HCT116 (cell line): ENCODE data around the gene ZFR. TPM values are rescaled to one million over a fixed set of nuclear protein-coding genes. Genes with fewer than 3 reads are reported as not detected.

ENCODE experiments used
- ATAC-seq: fragments of 200-7000 bp; cut with Tn5 transposase; 2 replicates; pipeline ENCODE4 v1.9.1; 2020; ENCODE audit warnings: mild to moderate bottlenecking, moderate library complexity
- BruUV-seq: library from RNA; stranded (reverse); fragments of 400-500 nt; replicated peaks from 2 replicates; lab custom pipeline; 2021; lab: Mats Ljungman, UMichigan
- CTCF ChIA-PET: fragments of 300-600 bp; sonication (Branson Sonifier 250); formaldehyde crosslinking; loops from one replicate; lab custom pipeline; 2021; ENCODE audit warnings: antibody characterized with exemption; lab: Charles Lee
- POLR2A ChIA-PET: fragments of 300-600, 350-600 bp; sonication (Branson Sonifier 250); formaldehyde crosslinking; loops from one replicate; lab custom pipeline; 2021; ENCODE audit warnings: antibody characterized with exemption; lab: Charles Lee
- RAD21 ChIA-PET, 2 experiments: fragments of 300-600 bp; sonication (Branson Sonifier 250); formaldehyde crosslinking; loops; one replicate each; lab custom pipeline; 2023; ENCODE audit warnings: low total read pairs in 2 of 2; ENCODE audit not compliant: uncharacterized antibody in 2 of 2, unreplicated experiment in 2 of 2, low non-redundant PET in 1 of 2; lab: Charles Lee
- DNase-seq: peaks from one replicate; pipeline ENCODE4 v3.0.0-alpha.2; 2010; ENCODE audit warnings: low read depth, low spot score
- H2AFZ ChIP-seq: fragments of 200-600 bp; shearing (Covaris generic), sonication (generic); 2 replicates; pipeline ENCODE4 v1.6.1; 2017; ENCODE audit warnings: low read depth, mixed run types, mixed read lengths, antibody characterized with exemption, low read length; ENCODE audit not compliant: poor library complexity, severe bottlenecking
- H3K27ac ChIP-seq: 2 replicates; pipeline ENCODE4 v1.5.1; 2012; ENCODE audit warnings: low read depth, low read length
- H3K27me3 ChIP-seq: fragments of 200-600 bp; sonication (generic); 2 replicates; pipeline ENCODE4 v1.6.1; 2016; ENCODE audit warnings: mixed run types, low read length, mixed read lengths; ENCODE audit not compliant: insufficient read depth
- H3K36me3 ChIP-seq, 2 experiments: fragments of 200-500 bp in 1 of 2; fragments of 200-600 bp in 1 of 2; sonication (Bioruptor generic) in 1 of 2; sonication (generic) in 1 of 2; 2 replicates each; pipeline versions ENCODE4 v1.5.1 to v1.6.1; 2014 to 2016; ENCODE audit warnings: low read length in 2 of 2, inconsistent platforms in 1 of 2, mixed read lengths in 1 of 2, mixed run types in 1 of 2; ENCODE audit not compliant: insufficient read depth in 2 of 2, control insufficient read depth in 1 of 2
- H3K4me1 ChIP-seq, 2 experiments: fragments of 200-600 bp in 1 of 2; sonication (generic) in 1 of 2; 2 replicates each; pipeline versions ENCODE4 v1.5.1 to v1.6.1; 2012 to 2017; ENCODE audit warnings: low read length in 2 of 2, inconsistent platforms in 1 of 2, mild to moderate bottlenecking in 1 of 2, mixed read lengths in 1 of 2, mixed run types in 1 of 2, moderate library complexity in 1 of 2; ENCODE audit not compliant: insufficient read depth in 2 of 2, control insufficient read depth in 1 of 2
- H3K4me2 ChIP-seq: fragments of 200-600 bp; sonication (generic); 2 replicates; pipeline ENCODE4 v1.6.1; 2017; ENCODE audit warnings: mixed run types, low read length, mixed read lengths
- H3K4me3 ChIP-seq, 2 experiments: fragments of 200-600 bp in 1 of 2; sonication (generic) in 1 of 2; replicated peaks in 1 of 2; 2 replicates each; pipeline ENCODE4 v1.5.1; 2011 to 2016; ENCODE audit warnings: low read length in 2 of 2, control low read depth in 1 of 2, low read depth in 1 of 2, mild to moderate bottlenecking in 1 of 2, mixed read lengths in 1 of 2, mixed run types in 1 of 2
- H3K79me2 ChIP-seq: fragments of 200-600 bp; sonication (generic); 2 replicates; pipeline ENCODE4 v1.6.1; 2017; ENCODE audit warnings: mild to moderate bottlenecking, mixed run types, low read length, moderate library complexity, mixed read lengths; ENCODE audit not compliant: insufficient read depth
- H3K9ac ChIP-seq: fragments of 200-600 bp; sonication (generic); 2 replicates; pipeline ENCODE4 v1.6.1; 2016; ENCODE audit warnings: low read length, mixed read lengths
- H3K9me2 ChIP-seq: fragments of 200-600 bp; sonication (generic), shearing (Covaris generic); 2 replicates; pipeline ENCODE4 v1.6.1; 2017; ENCODE audit warnings: mixed run types, mild to moderate bottlenecking, moderate library complexity; ENCODE audit not compliant: insufficient read depth
- H3K9me3 ChIP-seq, 2 experiments: fragments of 200-500 bp in 1 of 2; fragments of 200-600 bp in 1 of 2; sonication (Bioruptor generic) in 1 of 2; sonication (generic) in 1 of 2; 2 replicates each; pipeline ENCODE4 v1.6.1; 2014 to 2017; ENCODE audit warnings: low read length in 2 of 2, mixed read lengths in 2 of 2, inconsistent platforms in 1 of 2, low read depth in 1 of 2, mild to moderate bottlenecking in 1 of 2, mixed run types in 1 of 2, moderate library complexity in 1 of 2; ENCODE audit not compliant: control insufficient read depth in 1 of 2, insufficient read depth in 1 of 2
- H4K20me1 ChIP-seq: fragments of 200-600 bp; sonication (generic), shearing (Covaris generic); 2 replicates; pipeline ENCODE4 v1.6.1; 2017; ENCODE audit warnings: mixed run types, mild to moderate bottlenecking, moderate library complexity; ENCODE audit not compliant: insufficient read depth
- ATF3 ChIP-seq: IDR thresholded peaks from 2 replicates; pipeline ENCODE4 v1.6.1; 2012
- CEBPB ChIP-seq: IDR thresholded peaks from 2 replicates; pipeline ENCODE4 v1.6.1; 2012; ENCODE audit warnings: low read depth
- EGR1 ChIP-seq: IDR thresholded peaks from 2 replicates; pipeline ENCODE4 v1.6.1; 2012; ENCODE audit warnings: low read depth
- POLR2A ChIP-seq: IDR thresholded peaks from 2 replicates; pipeline ENCODE4 v1.7.0; 2011; ENCODE audit warnings: borderline replicate concordance; ENCODE audit not compliant: insufficient read depth, insufficient read length; ENCODE audit errors: extremely low read depth
- RAD21 ChIP-seq: IDR thresholded peaks from 2 replicates; pipeline ENCODE4 v1.6.1; 2012; ENCODE audit warnings: low read depth, mild to moderate bottlenecking
- REST ChIP-seq: IDR thresholded peaks from 2 replicates; pipeline ENCODE4 v1.6.1; 2012; ENCODE audit warnings: low read depth
- TCF7L2 ChIP-seq: IDR thresholded peaks from 2 replicates; pipeline ENCODE4 v1.7.0; 2011; ENCODE audit warnings: borderline replicate concordance, inconsistent platforms; ENCODE audit not compliant: insufficient read depth, insufficient read length; ENCODE audit errors: extremely low read depth
- ZFX ChIP-seq: fragments of 450-650 bp; IDR thresholded peaks from 2 replicates; pipeline ENCODE4 v1.6.1; 2017
- ZNF274 ChIP-seq: fragments of 200-500 bp; sonication (Bioruptor generic); IDR thresholded peaks from 2 replicates; pipeline ENCODE4 v1.6.1; 2014; ENCODE audit warnings: mild to moderate bottlenecking, low read depth, low read length, inconsistent platforms
- intact Hi-C: fragments of 100-400 bp; cut with micrococcal nuclease; formaldehyde crosslinking; loops from 2 replicates; pipeline ENCODE4 v1.10.0; 2022
- total RNA-seq: library from RNA; stranded (reverse); gene quantifications from one replicate; pipeline ENCODE4 v1.2.1, GENCODE V29; 2021; ENCODE audit not compliant: unreplicated experiment

The ZFR gene
- total RNA-seq, 1 experiment from 2014 or later = 65.7 TPM

- intact Hi-C loops = no loop called here
- H3K4me1 ChIP-seq = 0 out of 4 replicates have a peak, but pooled peaks cover 0 to 5% of the 10 kb centered on the region in 2 experiments
- no peaks in the 10 kb centered on the region for H3K79me2 ChIP-seq
- no peaks in the 10 kb centered on the region for H3K9me2 ChIP-seq
- ATAC-seq (no peak), DNase-seq (no peak)
- no peaks in the 10 kb centered on the region for H3K27me3 ChIP-seq
- no peak overlapping the region for H3K4me3 ChIP-seq
- TF ChIP-seq ATF3 = no peak
- no peaks in the 10 kb centered on the region for H3K36me3 ChIP-seq
- POLR2A ChIA-PET = no interaction called here
- no peak overlapping the region for H3K27ac ChIP-seq
- H3K9ac ChIP-seq = no peak overlapping the region
- CTCF ChIA-PET = no interaction called here
- H3K4me2 ChIP-seq = no peak overlapping the region
- H2AFZ ChIP-seq = no peak overlapping the region
- no TSS peak for BruUV-seq
- no peaks in the 10 kb centered on the region for H3K9me3 ChIP-seq
- RAD21 ChIA-PET = no interaction called here
- no peaks in the 10 kb centered on the region for H4K20me1 ChIP-seq
These were observed 112.2 kb downstream of the ZFR start for GRCh38 chr5:32332361-32332760.

GRCh38 chr5:32331935-32332274 is 112.6 kb downstream of the ZFR start:
- H3K4me2 ChIP-seq = no peak overlapping the region
- TF ChIP-seq EGR1 = no peak
- no peak for TF ChIP-seq REST
- TF ChIP-seq RAD21 = no peak
- TF ChIP-seq ZFX = no peak
- TF ChIP-seq CEBPB = no peak
- TF ChIP-seq ZNF274 = no peak
- TF ChIP-seq TCF7L2 = no peak
- no peak for TF ChIP-seq POLR2A
- no peak for TF ChIP-seq ATF3
- TF ChIP-seq, all 23 proteins: peak for 0
- ChIA-PET RAD21 (no interaction called here), POLR2A (no interaction called here), CTCF (no interaction called here)
- Histone ChIP-seq H3K9me2 (no peaks in the 10 kb centered on the region), H3K27me3 (no peaks in the 10 kb centered on the region), H3K27ac (no peak overlapping the region), H3K9me3 (no peaks in the 10 kb centered on the region), H2AFZ (no peak overlapping the region), H3K36me3 (no peaks in the 10 kb centered on the region), H3K79me2 (no peaks in the 10 kb centered on the region), H4K20me1 (no peaks in the 10 kb centered on the region), H3K9ac (no peak overlapping the region), H3K4me3 (no peak overlapping the region), H3K4me1 (peaks cover 0 to 5% of the 10 kb centered on the region in 2 experiments; a peak in 1 of 4 replicates)
- ATAC-seq = no peak
- BruUV-seq = no TSS peak
- intact Hi-C loops = no loop called here
- no peak for DNase-seq
